ENCODE results near the gene NCOA1.
"Not testable (repeated sequence)": the region's sequence is repeated elsewhere in the genome, so short reads cannot be mapped to it uniquely, and the experiment has no call there.

NCOA1 gene

GRCh38 chr2:24473626-24474025 is 17.4 kb upstream of the NCOA1 start:
- FAIRE-seq: no peak
- no peak for DNase-seq (ENCODE audit: extremely low spot score, insufficient read length, low read depth)

GRCh38 chr2:24474053-24474452 is 17.0 kb upstream of the NCOA1 start:
- no peak for DNase-seq (ENCODE audit: extremely low spot score, insufficient read length, low read depth)
- FAIRE-seq: no peak

- DNase-seq (ENCODE audit: extremely low spot score, insufficient read length, low read depth): no peak
- no peak for FAIRE-seq
These were observed 13.8 kb upstream of the NCOA1 start for GRCh38 chr2:24477229-24477628.

GRCh38 chr2:24478243-24478642 is 12.8 kb upstream of the NCOA1 start:
- DNase-seq (ENCODE audit: extremely low spot score, insufficient read length, low read depth) (no peak), FAIRE-seq (no peak)

- DNase-seq (ENCODE audit: extremely low spot score, insufficient read length, low read depth): no peak
- no peak for FAIRE-seq
These were observed 10.8 kb upstream of the NCOA1 start for GRCh38 chr2:24480245-24480644.

GRCh38 chr2:24482251-24482971 is 8.6 kb upstream of the NCOA1 start:
- FAIRE-seq (no peak), DNase-seq (ENCODE audit: extremely low spot score, insufficient read length, low read depth) (no peak)

- FAIRE-seq (no peak), DNase-seq (ENCODE audit: extremely low spot score, insufficient read length, low read depth) (no peak)
These were observed 8.1 kb upstream of the NCOA1 start for GRCh38 chr2:24482972-24483300.

GRCh38 chr2:24484677-24485076 is 6.4 kb upstream of the NCOA1 start:
- not testable (repeated sequence) for DNase-seq (ENCODE audit: extremely low spot score, insufficient read length, low read depth)

GRCh38 chr2:24485197-24485596 is 5.9 kb upstream of the NCOA1 start:
- FAIRE-seq: no peak
- DNase-seq (ENCODE audit: extremely low spot score, insufficient read length, low read depth): no peak

More at GRCh38 chr2:24484677-24485076, 6.4 kb upstream of the NCOA1 start:
- not testable (repeated sequence) for FAIRE-seq

GRCh38 chr2:24486636-24487205 is 4.3 kb upstream of the NCOA1 start:
- DNase-seq (ENCODE audit: extremely low spot score, insufficient read length, low read depth): no peak

GRCh38 chr2:24489465-24490180 is 1.4 kb upstream of the NCOA1 start:
- DNase-seq (ENCODE audit: extremely low spot score, insufficient read length, low read depth) (no peak), FAIRE-seq (no peak)

More at GRCh38 chr2:24486636-24487205, 4.3 kb upstream of the NCOA1 start:
- no peak for FAIRE-seq

GRCh38 chr2:24490181-24490689 is 819 bp upstream of the NCOA1 start:
- no peak for DNase-seq (ENCODE audit: extremely low spot score, insufficient read length, low read depth)
- no peak for FAIRE-seq

GRCh38 chr2:24491542-24492420 is 727 bp downstream of the NCOA1 start:
- FAIRE-seq (peak; percentile 41), DNase-seq (ENCODE audit: extremely low spot score, insufficient read length, low read depth) (peak; percentile 44)

- DNase-seq (ENCODE audit: extremely low spot score, insufficient read length, low read depth): no peak
- FAIRE-seq: peak; percentile 63
These were observed 1.6 kb downstream of the NCOA1 start for GRCh38 chr2:24492421-24493279.

- DNase-seq (ENCODE audit: extremely low spot score, insufficient read length, low read depth) (no peak), FAIRE-seq (no peak)
These were observed 2.7 kb downstream of the NCOA1 start for GRCh38 chr2:24493713-24494112.

GRCh38 chr2:24494410-24494809 is 3.4 kb downstream of the NCOA1 start:
- no peak for DNase-seq (ENCODE audit: extremely low spot score, insufficient read length, low read depth)
- FAIRE-seq: no peak

GRCh38 chr2:24495451-24495850 is 4.4 kb downstream of the NCOA1 start:
- DNase-seq (ENCODE audit: extremely low spot score, insufficient read length, low read depth) (no peak), FAIRE-seq (no peak)

GRCh38 chr2:24496959-24497358 is 5.9 kb downstream of the NCOA1 start:
- no peak for FAIRE-seq

GRCh38 chr2:24497685-24498084 is 6.6 kb downstream of the NCOA1 start:
- DNase-seq (ENCODE audit: extremely low spot score, insufficient read length, low read depth) (no peak), FAIRE-seq (no peak)

More at GRCh38 chr2:24496959-24497358, 5.9 kb downstream of the NCOA1 start:
- DNase-seq (ENCODE audit: extremely low spot score, insufficient read length, low read depth): no peak
